ENCODE data around the gene ZRANB1.

The ZRANB1 gene

DNA sequence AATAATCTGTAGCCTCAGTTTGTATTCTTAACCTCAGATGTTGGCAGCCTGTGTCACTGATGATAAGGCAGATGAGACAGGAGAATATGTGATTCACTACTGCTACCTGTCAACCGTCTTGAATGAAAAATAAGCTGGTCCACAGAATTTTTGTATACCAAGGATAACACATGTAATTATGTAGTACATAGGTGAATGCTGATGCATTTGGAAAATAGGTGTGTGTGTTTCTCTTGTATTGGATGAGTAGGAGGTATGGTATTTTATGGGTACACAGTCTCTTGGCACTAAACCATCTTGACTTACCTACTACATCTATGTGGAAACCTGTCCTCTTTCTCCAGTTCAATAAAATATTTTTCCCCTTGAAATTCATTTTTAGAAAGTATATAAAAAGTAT lies 20.7 kb upstream of the ZRANB1 start:
- no peak overlapping the region for H3K27ac ChIP-seq
- no peak for TF ChIP-seq ZFX (IDR thresholded peaks at IDR 0.05)
- TF ChIP-seq CTCF (conservative IDR thresholded peaks at IDR 0.05), result no peak

DNA sequence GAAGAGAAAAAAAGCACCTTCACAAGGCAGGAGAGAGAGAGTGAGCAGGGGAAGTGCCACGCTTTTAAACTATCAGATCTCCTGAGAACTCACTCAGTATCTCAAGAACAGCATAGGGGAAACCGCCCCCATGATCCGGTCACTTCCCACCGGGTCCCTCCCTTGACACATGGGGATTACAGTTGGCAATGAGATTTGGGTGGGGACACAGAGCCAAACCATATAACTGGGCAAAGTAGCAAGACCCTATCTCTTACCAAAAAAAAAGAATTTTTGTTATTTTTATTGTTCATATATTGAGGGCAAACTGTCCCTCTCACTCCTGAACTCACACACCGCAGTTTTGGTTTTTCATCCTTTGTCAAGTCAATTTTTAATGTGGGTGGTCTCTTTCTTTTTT lies 18.2 kb upstream of the ZRANB1 start:
- TF ChIP-seq ZFX (IDR thresholded peaks at IDR 0.05), result no peak
- no peak for TF ChIP-seq CTCF (conservative IDR thresholded peaks at IDR 0.05)
- H3K27ac ChIP-seq, result no peak overlapping the region

- TF ChIP-seq ZFX (IDR thresholded peaks at IDR 0.05) (no peak), CTCF (conservative IDR thresholded peaks at IDR 0.05) (no peak)
- no peak overlapping the region for H3K27ac ChIP-seq
These were observed 15.4 kb upstream of the ZRANB1 start for GRCh38 chr10:124926548-124926947.

GRCh38 chr10:124928087-124928486 lies 13.8 kb upstream of the ZRANB1 start:
- TF ChIP-seq CTCF (conservative IDR thresholded peaks at IDR 0.05), result no peak
- no peak for TF ChIP-seq ZFX (IDR thresholded peaks at IDR 0.05)
- no peak overlapping the region for H3K27ac ChIP-seq

DNA sequence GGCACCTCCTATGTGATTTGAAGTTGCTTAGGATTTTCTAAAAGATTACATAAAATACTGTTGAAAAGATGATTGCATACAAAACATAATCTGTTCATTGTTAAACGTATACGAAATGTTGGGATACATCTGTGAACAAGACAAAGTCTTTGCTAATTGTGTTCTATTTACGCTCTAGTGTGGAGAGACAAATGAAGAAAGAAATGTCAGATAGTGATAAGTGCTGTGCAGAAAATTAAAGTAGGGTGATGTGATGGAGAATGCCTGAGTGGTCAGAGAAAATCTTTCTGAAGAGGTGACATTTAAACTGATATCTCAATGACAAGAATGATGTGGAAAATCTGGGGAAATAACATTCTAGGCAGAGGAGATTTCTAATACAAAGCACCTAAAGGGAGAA lies 13.4 kb upstream of the ZRANB1 start:
- TF ChIP-seq ZFX (IDR thresholded peaks at IDR 0.05) (no peak), CTCF (conservative IDR thresholded peaks at IDR 0.05) (no peak)
- no peak overlapping the region for H3K27ac ChIP-seq

DNA sequence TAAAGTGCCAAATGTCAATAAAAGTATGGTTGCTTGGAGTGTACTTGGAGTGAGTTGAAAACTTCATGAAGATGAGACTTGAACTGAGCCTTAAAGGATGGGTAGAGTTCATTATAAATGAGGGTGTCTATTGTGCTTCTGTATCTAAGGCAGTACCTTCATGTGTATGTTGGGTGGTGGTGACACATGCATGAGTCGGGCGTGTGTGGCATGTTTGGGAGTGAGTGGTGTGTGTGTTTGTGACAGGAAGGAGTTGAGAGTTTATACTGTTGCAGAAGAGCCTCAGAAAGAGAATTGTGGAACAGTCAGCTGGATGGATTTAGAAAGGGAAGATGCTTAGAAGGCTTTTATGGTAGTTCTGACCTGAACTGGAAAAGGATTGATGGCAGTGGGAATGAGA lies 6.0 kb upstream of the ZRANB1 start:
- H3K27ac ChIP-seq, result no peak overlapping the region
- TF ChIP-seq ZFX (IDR thresholded peaks at IDR 0.05), result no peak

- H3K27ac ChIP-seq, result no peak overlapping the region
- TF ChIP-seq ZFX (IDR thresholded peaks at IDR 0.05) (no peak), CTCF (conservative IDR thresholded peaks at IDR 0.05) (no peak)
These were observed 5.1 kb upstream of the ZRANB1 start for GRCh38 chr10:124936813-124937212.

DNA sequence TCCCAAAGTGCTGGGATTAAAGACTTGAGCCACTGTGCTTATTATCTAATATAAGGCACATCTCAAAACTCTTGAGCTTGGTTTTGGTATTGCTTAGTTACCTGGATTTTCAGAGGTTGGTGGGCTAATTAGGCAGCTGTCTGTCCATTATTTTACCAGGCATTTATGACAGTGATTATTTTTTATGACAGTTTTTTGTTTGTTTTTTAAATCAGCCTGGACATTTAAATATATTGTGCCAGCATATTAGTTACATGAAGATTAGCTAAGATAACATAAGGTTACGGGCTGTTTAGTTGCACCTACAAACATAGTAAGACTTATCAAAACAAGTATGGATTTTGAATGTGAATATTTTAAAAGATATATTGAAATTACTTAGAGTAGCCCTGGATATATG lies 2.6 kb upstream of the ZRANB1 start:
- TF ChIP-seq ZFX (IDR thresholded peaks at IDR 0.05) (no peak), CTCF (conservative IDR thresholded peaks at IDR 0.05) (no peak)

More for the DNA sequence above, 2.6 kb upstream of the ZRANB1 start:
- no peak overlapping the region for H3K27ac ChIP-seq

Measured in C4-2B (cell line).